Ectodermal cell (in vitro differentiated cells): Measurements from ENCODE around the gene CCDC148.
"Not testable (repeated sequence)": the region's sequence is repeated elsewhere in the genome, so short reads cannot be mapped to it uniquely, and the experiment has no call there.

ENCODE experiments used
- H3K27ac ChIP-seq: 2 replicates; pipeline ENCODE4 v1.7.0; 2013; ENCODE audit warnings: mild to moderate bottlenecking, low read depth, low read length; ENCODE audit not compliant: insufficient read depth, poor library complexity, severe bottlenecking
- H3K27me3 ChIP-seq: 2 replicates; pipeline ENCODE4 v1.7.0; 2013; ENCODE audit warnings: mild to moderate bottlenecking, low read length; ENCODE audit not compliant: insufficient read depth, control insufficient read depth, poor library complexity, severe bottlenecking
- H3K36me3 ChIP-seq: one replicate; pipeline ENCODE4 v1.7.0; 2013; ENCODE audit warnings: low read length; ENCODE audit not compliant: control insufficient read depth, insufficient read depth
- H3K4me1 ChIP-seq: one replicate; pipeline ENCODE4 v1.7.0; 2013; ENCODE audit warnings: low read length; ENCODE audit not compliant: control insufficient read depth, insufficient read depth
- H3K4me3 ChIP-seq: 2 replicates; pipeline ENCODE4 v1.7.0; 2013; ENCODE audit warnings: low read depth, low read length, control low read depth; ENCODE audit not compliant: insufficient read depth
- H3K9me3 ChIP-seq: 2 replicates; pipeline ENCODE4 v1.7.0; 2013; ENCODE audit warnings: mild to moderate bottlenecking, low read length, moderate library complexity; ENCODE audit not compliant: control insufficient read depth
- WGBS, 2 experiments: methylation state at CpG; one replicate each; pipeline ENCODE4 v1.1.7; 2013; ENCODE audit warnings: missing lambda C conversion rate in 2 of 2; 5-methylcytosine and 5-hydroxymethylcytosine counted together

The CCDC148 gene

GRCh38 chr2:158331799-158332198 lies 124.8 kb downstream of the CCDC148 start:
- not testable (repeated sequence) for H3K27me3 ChIP-seq, H3K9me3 ChIP-seq, H3K4me3 ChIP-seq, H3K4me1 ChIP-seq, H3K27ac ChIP-seq, H3K36me3 ChIP-seq
- WGBS, 2 experiments: 88% methylated on average over 1 of the region's 2 CpGs; no CpG with 5 or more reads in 1 of the 2 experiments

- WGBS, 2 experiments: 88 to 97% methylated on average over 2 of the region's 2 CpGs
- Histone ChIP-seq H3K27ac (no peak overlapping the region), H3K4me1 (no peaks in the 10 kb centered on the region), H3K4me3 (no peak overlapping the region), H3K36me3 (no peaks in the 10 kb centered on the region), H3K27me3 (no peaks in the 10 kb centered on the region), H3K9me3 (no peaks in the 10 kb centered on the region)
Observed at GRCh38 chr2:158325782-158326340, 130.7 kb downstream of the CCDC148 start.

GRCh38 chr2:158325031-158325781 lies 131.3 kb downstream of the CCDC148 start:
- WGBS, 2 experiments: 94% methylated on average over 5 of the region's 5 CpGs
- Histone ChIP-seq H3K27ac (no peak overlapping the region), H3K4me1 (no peaks in the 10 kb centered on the region), H3K9me3 (no peaks in the 10 kb centered on the region), H3K27me3 (no peaks in the 10 kb centered on the region), H3K4me3 (no peak overlapping the region), H3K36me3 (no peaks in the 10 kb centered on the region)

GRCh38 chr2:158323381-158323780 lies 133.2 kb downstream of the CCDC148 start:
- Histone ChIP-seq H3K27me3 (no peaks in the 10 kb centered on the region), H3K4me3 (no peak overlapping the region), H3K4me1 (no peaks in the 10 kb centered on the region), H3K36me3 (no peaks in the 10 kb centered on the region), H3K27ac (no peak overlapping the region), H3K9me3 (no peaks in the 10 kb centered on the region)
- WGBS, 2 experiments: 100% methylated on average over 1 of the region's 1 CpG

- no peaks in the 10 kb centered on the region for H3K4me1 ChIP-seq
- H3K27ac ChIP-seq: no peak overlapping the region
- WGBS, 2 experiments: 84 to 93% methylated on average over 3 of the region's 3 CpGs
- H3K9me3 ChIP-seq: no peaks in the 10 kb centered on the region
- no peak overlapping the region for H3K4me3 ChIP-seq
- H3K27me3 ChIP-seq: no peaks in the 10 kb centered on the region
- H3K36me3 ChIP-seq: no peaks in the 10 kb centered on the region
Observed at GRCh38 chr2:158321264-158321663, 135.3 kb downstream of the CCDC148 start.

GRCh38 chr2:158319269-158319668 lies 137.3 kb downstream of the CCDC148 start:
- H3K4me3 ChIP-seq: no peak overlapping the region
- WGBS, 2 experiments: 92 to 94% methylated on average over 1 of the region's 1 CpG
- H3K9me3 ChIP-seq: no peaks in the 10 kb centered on the region
- no peaks in the 10 kb centered on the region for H3K36me3 ChIP-seq
- no peaks in the 10 kb centered on the region for H3K4me1 ChIP-seq
- H3K27me3 ChIP-seq: no peaks in the 10 kb centered on the region
- H3K27ac ChIP-seq: no peak overlapping the region

- no peaks in the 10 kb centered on the region for H3K36me3 ChIP-seq
- no peaks in the 10 kb centered on the region for H3K9me3 ChIP-seq
- H3K27ac ChIP-seq: no peak overlapping the region
- no peaks in the 10 kb centered on the region for H3K27me3 ChIP-seq
- H3K4me3 ChIP-seq: no peak overlapping the region
- WGBS, 2 experiments: 92 to 94% methylated on average over 2 of the region's 2 CpGs
- H3K4me1 ChIP-seq: no peaks in the 10 kb centered on the region
Observed at GRCh38 chr2:158317642-158318041, 138.9 kb downstream of the CCDC148 start.

GRCh38 chr2:158315803-158316414 lies 140.6 kb downstream of the CCDC148 start:
- no peaks in the 10 kb centered on the region for H3K4me1 ChIP-seq
- H3K9me3 ChIP-seq: no peaks in the 10 kb centered on the region
- no peak overlapping the region for H3K27ac ChIP-seq
- WGBS, 2 experiments: no CpG with 5 or more reads among the region's 1 CpG
- no peaks in the 10 kb centered on the region for H3K36me3 ChIP-seq
- no peak overlapping the region for H3K4me3 ChIP-seq
- no peaks in the 10 kb centered on the region for H3K27me3 ChIP-seq

GRCh38 chr2:158315000-158315399 lies 141.6 kb downstream of the CCDC148 start:
- H3K27me3 ChIP-seq: no peaks in the 10 kb centered on the region
- H3K36me3 ChIP-seq: no peaks in the 10 kb centered on the region
- no peaks in the 10 kb centered on the region for H3K4me1 ChIP-seq
- H3K27ac ChIP-seq: no peak overlapping the region
- no peak overlapping the region for H3K4me3 ChIP-seq
- WGBS, 2 experiments: 88 to 91% methylated on average over 1 of the region's 1 CpG
- H3K9me3 ChIP-seq: no peaks in the 10 kb centered on the region

GRCh38 chr2:158313734-158314133 lies 142.8 kb downstream of the CCDC148 start:
- Histone ChIP-seq H3K27ac (no peak overlapping the region), H3K9me3 (no peaks in the 10 kb centered on the region), H3K4me3 (no peak overlapping the region), H3K27me3 (no peaks in the 10 kb centered on the region), H3K4me1 (no peaks in the 10 kb centered on the region), H3K36me3 (no peaks in the 10 kb centered on the region)
- 93% methylated on average over 2 of the region's 2 CpGs; no CpG with 5 or more reads in 1 of the 2 experiments for WGBS, 2 experiments
